ENCODE data around the gene TBC1D10B.

The TBC1D10B gene

GRCh38 chr16:30416047-30416603, 45.8 kb upstream of the TBC1D10B start (continued):
- TF ChIP-seq ZNF274 (IDR thresholded peaks at IDR 0.05; ENCODE audit: low read length) (no peak), ZNF274 (tag by site-specific recombination; IDR thresholded peaks at IDR 0.05; ENCODE audit: borderline replicate concordance) (no peak), ZFP3 (tag by site-specific recombination; IDR thresholded peaks at IDR 0.05; ENCODE audit: low read depth) (no peak), ZNF544 (tag by site-specific recombination; IDR thresholded peaks at IDR 0.05) (no peak), ZNF529 (tag by site-specific recombination; IDR thresholded peaks at IDR 0.05; ENCODE audit: insufficient replicate concordance) (no peak), CTCF (tag by site-specific recombination; IDR thresholded peaks at IDR 0.05) (no peak), ZNF19 (tag by site-specific recombination; IDR thresholded peaks at IDR 0.05; ENCODE audit: low read depth) (no peak), ZEB2 (tag by site-specific recombination; IDR thresholded peaks at IDR 0.05) (peak; percentile 38), ZNF311 (tag by site-specific recombination; IDR thresholded peaks at IDR 0.05; ENCODE audit: borderline replicate concordance) (no peak), ZNF692 (tag by site-specific recombination; IDR thresholded peaks at IDR 0.05) (0 out of 2 replicates have a peak, but pooled peaks have one; percentile 20), ZNF600 (tag by site-specific recombination; IDR thresholded peaks at IDR 0.05) (peak; percentile 80), ZNF610 (tag by site-specific recombination; IDR thresholded peaks at IDR 0.05; ENCODE audit: borderline replicate concordance) (no peak), TSHZ1 (tag by site-specific recombination; IDR thresholded peaks at IDR 0.05; ENCODE audit: borderline replicate concordance) (peak; percentile 48; the same call in 1 of the 2 replicates), ZNF629 (tag by site-specific recombination; IDR thresholded peaks at IDR 0.05) (peak; percentile 31; the same call in 1 of the 2 replicates), ZSCAN16 (tag by site-specific recombination; IDR thresholded peaks at IDR 0.05) (peak; percentile 87), ZNF664 (tag by site-specific recombination; IDR thresholded peaks at IDR 0.05) (peak; percentile 73; the same call in 1 of the 2 replicates), ZNF530 (tag by site-specific recombination; IDR thresholded peaks at IDR 0.05; ENCODE audit: low read depth) (no peak), BCL6B (tag by site-specific recombination; IDR thresholded peaks at IDR 0.05) (no peak), PRDM4 (tag by site-specific recombination; IDR thresholded peaks at IDR 0.05) (no peak), ZNF140 (tag by site-specific recombination; IDR thresholded peaks at IDR 0.05) (no peak), MZF1 (tag by site-specific recombination; IDR thresholded peaks at IDR 0.05; ENCODE audit: borderline replicate concordance) (no peak), ZNF843 (tag by site-specific recombination; IDR thresholded peaks at IDR 0.05) (no peak), ZBTB6 (tag by site-specific recombination; IDR thresholded peaks at IDR 0.05) (no peak), TRIM28 (IDR thresholded peaks at IDR 0.05; ENCODE audit: borderline replicate concordance, low read length) (0 out of 2 replicates have a peak, but pooled peaks have one; percentile 28), PATZ1 (tag by site-specific recombination; IDR thresholded peaks at IDR 0.05) (no peak), SP7 (tag by site-specific recombination; IDR thresholded peaks at IDR 0.05) (peak; percentile 72)
